Ovary (tissue), 9 donors: ENCODE results near the gene ATP2B2. TPM values are rescaled to one million over a fixed set of nuclear protein-coding genes. Genes with fewer than 3 reads are reported as not detected.

Experiments used
- DNase-seq, 5 donors: peaks; one replicate each; pipeline ENCODE4 v3.0.0-alpha.2; 2019 to 2020
- H3K27ac ChIP-seq, 2 donors: fragments of 200-600 bp; one replicate each; pipeline versions ENCODE4 v1.5.1 to v1.8.0; 2019 to 2022
- H3K27me3 ChIP-seq: fragments of 200-600 bp; one replicate; pipeline ENCODE4 v1.8.0; 2022
- H3K36me3 ChIP-seq: fragments of 200-600 bp; sonication (generic); one replicate; pipeline ENCODE4 v1.5.1; 2019
- H3K4me1 ChIP-seq: one replicate; pipeline ENCODE4 v1.8.1; 2013; ENCODE audit warnings: mild to moderate bottlenecking, moderate library complexity; ENCODE audit not compliant: insufficient read depth
- H3K4me3 ChIP-seq: fragments of 200-600 bp; sonication (generic); one replicate; pipeline ENCODE4 v1.5.1; 2017
- H3K9me3 ChIP-seq, 2 donors: fragments of 200-600 bp in 1 of 2; sonication (generic) in 1 of 2; one replicate each; pipeline versions ENCODE4 v1.5.1 to v1.8.1; 2013 to 2019; ENCODE audit warnings: mild to moderate bottlenecking in 1 of 2, moderate library complexity in 1 of 2
- EP300 ChIP-seq: sonication (generic); formaldehyde crosslinking; IDR thresholded peaks from one replicate; pipeline ENCODE4 v1.6.1; 2017; ENCODE audit warnings: antibody characterized with exemption
- POLR2A ChIP-seq: fragments of 450-650 bp; IDR thresholded peaks from one replicate; pipeline ENCODE4 v1.6.1; 2017; ENCODE audit warnings: antibody characterized with exemption, mild to moderate bottlenecking, moderate library complexity
- WGBS, 3 donors: extraction: QIAGEN DNeasy Blood & Tissue Kit in 1 of 3; methylation state at CpG; one replicate each; pipeline versions ENCODE4 v1.1.5 to v1.1.7; 2013 to 2017; 5-methylcytosine and 5-hydroxymethylcytosine counted together
- intact Hi-C, 4 donors: fragments of 100-400 bp; cut with DNase I; formaldehyde crosslinking; loops; one replicate each; pipeline versions ENCODE4 v1.11.0 to v1.15.1; 2022 to 2023
- polyA plus RNA-seq, 2 donors: library from polyadenylated mRNA; stranded (reverse); fragments of 200-250 nt in 1 of 2; fragments of 350-450 nt in 1 of 2; fragmentation: Illumina TruSeq in 1 of 2; extraction: RNeasy Lipid Tissue Mini Kit (QIAGEN cat#74804) in 1 of 2; gene quantifications; one replicate each; pipeline ENCODE4 v1.2.3, GENCODE V29; 2013 to 2014
- total RNA-seq, 7 donors: library from RNA; depleted of rRNA in 2 of 7; stranded (reverse); fragments of >200 nt in 2 of 7; fragmentation: NEBNext Ultra II Directional in 3 of 7; extraction: Animal tissue kit (Norgen Biotek cat#: 25700) in 3 of 7; gene quantifications; one replicate each; pipeline versions ENCODE4 v1.1.0 to v1.2.4, GENCODE V29; 2016 to 2023
- TF ChIP-seq, protein P1 (sequence below), 3 donors: fragments of 450-650 bp in 2 of 3; fragments of 200-600 bp in 1 of 3; IDR thresholded peaks; one replicate each; pipeline versions ENCODE4 v1.5.1 to v1.8.0; 2016 to 2022; ENCODE audit warnings: antibody characterized with exemption in 3 of 3, mild to moderate bottlenecking in 1 of 3
- donor health status: DM: no; HTN: no; CAD: no; lungs with moderate emphysema.
- donor health status: DM: no; HTN: no; CAD: no.
- donor health status: Bipolar disorder and iron deficiency.
- donor health status: DM: yes; HTN: yes; CAD: no.
- donor health status: DM: no; HTN: no; CAD: no.
- donor health status: DM: yes; HTN: yes; CAD: no.

The ATP2B2 gene
- total and polyA plus RNA-seq, 9 donors = 0.05 to 11.6 (median 0.52) TPM; not detected in 2

DNA sequence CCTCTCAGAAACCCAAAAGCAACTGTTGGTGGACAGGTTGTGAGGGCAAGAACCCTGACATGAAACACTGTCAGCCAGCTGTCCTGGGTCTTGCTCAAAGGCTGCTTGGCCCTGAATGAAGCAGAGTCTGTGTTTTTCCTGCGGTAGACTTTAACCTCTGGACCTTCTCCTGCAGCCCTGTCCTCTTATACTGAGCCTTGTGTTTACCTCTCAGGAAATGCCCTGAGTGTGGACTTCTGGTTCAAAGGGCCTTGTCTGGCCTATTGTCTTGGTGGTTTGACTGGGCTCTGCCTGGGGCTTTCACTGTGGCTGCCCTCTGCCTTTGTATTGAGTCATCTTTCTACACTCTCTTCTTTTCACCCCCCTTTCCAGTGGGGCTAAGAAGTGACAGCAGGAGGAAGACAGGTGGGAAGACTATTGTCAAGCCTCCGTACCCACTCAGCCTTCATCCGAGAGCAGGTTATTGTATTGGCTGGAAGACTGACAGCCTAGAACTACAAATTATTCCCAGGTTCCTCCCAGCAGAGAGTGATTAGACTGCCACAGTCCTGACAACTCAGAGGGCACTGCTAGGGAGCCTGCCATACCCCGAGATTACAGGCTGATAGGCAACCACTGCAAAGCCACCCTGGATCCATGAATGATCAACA is 187.9 kb downstream of the ATP2B2 start:
- no peaks in the 10 kb centered on the region for H3K27me3 ChIP-seq
- no peaks in the 10 kb centered on the region for H3K4me1 ChIP-seq
- TF ChIP-seq, protein P1, sequence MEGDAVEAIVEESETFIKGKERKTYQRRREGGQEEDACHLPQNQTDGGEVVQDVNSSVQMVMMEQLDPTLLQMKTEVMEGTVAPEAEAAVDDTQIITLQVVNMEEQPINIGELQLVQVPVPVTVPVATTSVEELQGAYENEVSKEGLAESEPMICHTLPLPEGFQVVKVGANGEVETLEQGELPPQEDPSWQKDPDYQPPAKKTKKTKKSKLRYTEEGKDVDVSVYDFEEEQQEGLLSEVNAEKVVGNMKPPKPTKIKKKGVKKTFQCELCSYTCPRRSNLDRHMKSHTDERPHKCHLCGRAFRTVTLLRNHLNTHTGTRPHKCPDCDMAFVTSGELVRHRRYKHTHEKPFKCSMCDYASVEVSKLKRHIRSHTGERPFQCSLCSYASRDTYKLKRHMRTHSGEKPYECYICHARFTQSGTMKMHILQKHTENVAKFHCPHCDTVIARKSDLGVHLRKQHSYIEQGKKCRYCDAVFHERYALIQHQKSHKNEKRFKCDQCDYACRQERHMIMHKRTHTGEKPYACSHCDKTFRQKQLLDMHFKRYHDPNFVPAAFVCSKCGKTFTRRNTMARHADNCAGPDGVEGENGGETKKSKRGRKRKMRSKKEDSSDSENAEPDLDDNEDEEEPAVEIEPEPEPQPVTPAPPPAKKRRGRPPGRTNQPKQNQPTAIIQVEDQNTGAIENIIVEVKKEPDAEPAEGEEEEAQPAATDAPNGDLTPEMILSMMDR (IDR thresholded peaks at IDR 0.05) = no peak
- TF ChIP-seq POLR2A = no peak
- TF ChIP-seq EP300 = no peak
- no peaks in the 10 kb centered on the region for H3K9me3 ChIP-seq
- no peak overlapping the region for H3K4me3 ChIP-seq
- no peaks in the 10 kb centered on the region for H3K36me3 ChIP-seq
- DNase-seq = no peak
- H3K27ac ChIP-seq = no peak overlapping the region
- 85 to 93% (median 86%) methylated on average over 4 of the region's 4 CpGs for WGBS, 3 donors
- intact Hi-C loops = no loop called here

DNA sequence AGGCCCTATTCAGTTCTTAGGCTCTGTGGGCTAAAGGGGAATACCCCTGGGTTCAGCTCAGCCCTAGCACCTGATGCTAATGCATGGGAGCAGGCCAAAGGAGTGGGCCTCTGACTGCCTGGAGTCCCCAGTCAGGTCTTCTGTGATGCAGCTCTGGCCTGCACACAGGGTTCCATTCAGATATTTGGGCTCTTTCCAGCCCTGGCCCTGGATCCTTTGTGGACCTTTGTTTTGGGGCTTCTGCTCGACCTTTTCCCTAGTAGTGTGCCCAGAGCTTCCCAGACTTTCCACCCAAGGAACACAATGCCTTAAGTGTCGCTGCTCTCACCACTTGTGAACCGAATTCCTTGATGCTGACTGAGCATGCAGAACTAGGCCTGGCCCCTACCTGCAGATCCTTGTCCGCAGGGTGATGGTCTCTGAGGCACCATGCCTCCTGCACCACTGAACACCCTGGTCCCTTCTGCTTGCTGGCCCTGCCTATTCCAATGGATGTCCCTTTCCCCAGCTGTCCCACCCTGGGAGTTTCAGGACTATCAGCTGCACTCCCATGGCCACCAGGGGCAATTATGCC is 189.5 kb downstream of the ATP2B2 start:
- no peaks in the 10 kb centered on the region for H3K27me3 ChIP-seq
- no peaks in the 10 kb centered on the region for H3K9me3 ChIP-seq
- H3K27ac ChIP-seq = no peak overlapping the region
- intact Hi-C loops = no loop called here
- WGBS, 3 donors = 81 to 90% (median 87%) methylated on average over 4 of the region's 4 CpGs
- H3K4me3 ChIP-seq = no peak overlapping the region
- no peak for TF ChIP-seq POLR2A
- TF ChIP-seq, protein P1 (IDR thresholded peaks at IDR 0.05) = no peak
- no peak for TF ChIP-seq EP300
- no peaks in the 10 kb centered on the region for H3K4me1 ChIP-seq
- H3K36me3 ChIP-seq = no peaks in the 10 kb centered on the region
- DNase-seq = no peak

GRCh38 chr3:10315101-10315500 is 190.3 kb downstream of the ATP2B2 start:
- Histone ChIP-seq H3K27me3 (no peaks in the 10 kb centered on the region), H3K27ac (no peak overlapping the region), H3K4me3 (no peak overlapping the region), H3K4me1 (no peaks in the 10 kb centered on the region), H3K36me3 (no peaks in the 10 kb centered on the region), H3K9me3 (no peaks in the 10 kb centered on the region)
- whole genome bisulfite sequencing, 3 donors = 85 to 89% (median 88%) methylated on average over 11 to 14 of the region's 14 CpGs
- intact Hi-C loops = no loop called here
- TF ChIP-seq, protein P1 (IDR thresholded peaks at IDR 0.05) = no peak
- no peak for TF ChIP-seq POLR2A
- TF ChIP-seq EP300 = no peak
- no peak for DNase-seq

DNA sequence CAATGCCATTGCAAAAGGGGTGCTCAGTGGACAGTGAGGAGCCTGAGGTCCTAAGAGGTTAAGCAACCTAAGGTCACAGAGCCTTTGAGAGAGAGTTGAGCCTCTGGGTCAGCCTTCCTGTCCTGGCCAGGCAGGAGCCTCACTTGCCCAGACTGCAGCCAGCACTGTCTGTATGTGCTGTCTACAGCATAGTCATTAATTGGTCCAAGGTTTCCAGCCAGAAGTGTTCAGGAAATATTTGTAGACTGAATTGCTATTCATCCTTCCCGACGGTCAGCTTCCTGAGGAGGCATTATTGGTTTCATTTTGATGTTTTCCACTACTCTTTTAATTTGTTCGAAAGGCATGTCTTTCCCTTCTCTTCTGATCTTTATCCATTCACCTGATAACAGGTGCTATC is 192.5 kb downstream of the ATP2B2 start:
- no peaks in the 10 kb centered on the region for H3K4me1 ChIP-seq
- intact Hi-C loops = no loop called here
- no peaks in the 10 kb centered on the region for H3K27me3 ChIP-seq
- no peaks in the 10 kb centered on the region for H3K36me3 ChIP-seq
- TF ChIP-seq EP300 = no peak
- no peak for TF ChIP-seq POLR2A
- TF ChIP-seq, protein P1 (IDR thresholded peaks at IDR 0.05) = no peak
- H3K9me3 ChIP-seq = no peaks in the 10 kb centered on the region
- DNase-seq = no peak
- no peak overlapping the region for H3K27ac ChIP-seq
- WGBS, 3 donors = 58 to 72% (median 65%) methylated on average over 3 of the region's 3 CpGs
- no peak overlapping the region for H3K4me3 ChIP-seq
